Endothelial cell of hepatic sinusoid (primary cell): ENCODE results near the gene LAMB1.
"Not testable (repeated sequence)": the region's sequence is repeated elsewhere in the genome, so short reads cannot be mapped to it uniquely, and the experiment has no call there.

ENCODE experiments used
- in situ Hi-C: cut with HindIII; loops from 2 replicates; pipeline ENCODE4 v1.10.0; 2017; ENCODE audit warnings: low sequenced_read_pairs

Gene LAMB1

GRCh38 chr7:108002726-108003598, at the start of gene LAMB1:
TSS of gene LAMB1 (minus strand) at chr7:108003161. CDS start at chr7:108002885, 276 bp downstream.
- in situ Hi-C loops, result no loop called here

DNA sequence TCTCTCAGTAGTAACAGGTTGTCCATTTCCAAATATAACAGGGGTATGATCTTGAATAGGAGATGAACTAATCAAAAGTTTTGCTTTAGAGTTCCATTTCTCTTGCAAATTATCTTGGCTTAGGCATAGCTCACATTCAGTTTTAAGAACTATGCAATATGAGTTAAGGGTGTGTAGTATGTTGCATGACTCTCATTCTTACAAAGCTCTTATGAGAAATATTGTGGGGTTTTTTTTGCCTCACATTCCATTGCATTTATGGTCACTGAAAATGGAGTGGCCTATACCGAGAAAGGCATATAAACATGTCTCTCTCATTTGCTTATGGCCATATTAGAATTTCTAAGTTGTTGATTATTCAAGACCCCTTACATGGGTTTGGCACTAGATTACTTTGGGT, 48.5 kb upstream of the LAMB1 start:
- in situ Hi-C loops, result no loop called here

DNA sequence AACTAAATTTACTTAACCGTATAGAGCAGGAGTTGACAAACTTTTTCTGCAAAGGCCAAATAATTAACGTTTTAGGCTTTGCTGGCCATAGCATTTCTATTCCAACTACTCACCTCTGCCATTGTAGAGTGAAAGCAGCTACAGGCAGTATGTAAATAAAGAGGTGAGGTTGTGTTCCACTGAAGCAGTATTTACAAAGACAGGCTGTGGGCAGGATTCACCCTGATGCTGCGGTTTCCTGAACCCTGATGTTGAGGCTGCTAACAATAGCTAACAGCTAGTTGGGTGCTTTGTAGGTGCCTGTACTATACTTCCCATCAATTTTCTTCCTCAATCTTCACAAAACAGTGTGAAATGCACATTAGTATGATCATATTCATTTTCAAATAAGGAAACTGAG, 47.0 kb upstream of the LAMB1 start:
- in situ Hi-C loops, result no loop called here

- in situ Hi-C loops, result no loop called here
Measured at GRCh38 chr7:108048422-108048821, 45.5 kb upstream of the LAMB1 start.

DNA sequence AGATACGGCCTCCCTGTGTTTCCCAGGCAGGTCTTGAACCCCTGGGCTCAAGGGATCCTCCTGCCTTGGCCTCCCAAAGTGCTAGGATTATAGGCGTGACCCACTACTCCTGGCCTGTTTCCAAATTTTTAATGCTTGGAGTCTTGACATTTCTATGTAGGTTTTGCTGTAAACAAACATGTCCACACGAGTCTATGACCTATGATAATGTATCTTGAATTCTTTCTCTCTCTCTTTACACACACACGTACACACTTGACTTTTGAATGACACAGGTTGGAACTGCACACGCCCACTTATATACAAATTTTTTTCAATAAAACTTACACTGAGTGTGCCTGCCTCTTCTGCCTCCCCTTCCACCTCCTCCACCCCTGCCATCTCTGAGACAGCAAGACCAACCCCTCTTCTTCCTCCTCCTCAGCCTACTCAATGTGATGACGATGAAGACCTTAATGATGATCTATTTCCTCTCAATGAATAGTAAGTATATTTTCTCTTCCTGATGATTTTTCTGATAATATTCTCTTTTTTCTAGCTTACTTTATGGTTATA, 44.1 kb upstream of the LAMB1 start:
- in situ Hi-C loops, result no loop called here

GRCh38 chr7:108045669-108046068, 42.7 kb upstream of the LAMB1 start:
- in situ Hi-C loops, result no loop called here

- in situ Hi-C loops, result no loop called here
Measured at GRCh38 chr7:108045154-108045553, 42.2 kb upstream of the LAMB1 start.

DNA sequence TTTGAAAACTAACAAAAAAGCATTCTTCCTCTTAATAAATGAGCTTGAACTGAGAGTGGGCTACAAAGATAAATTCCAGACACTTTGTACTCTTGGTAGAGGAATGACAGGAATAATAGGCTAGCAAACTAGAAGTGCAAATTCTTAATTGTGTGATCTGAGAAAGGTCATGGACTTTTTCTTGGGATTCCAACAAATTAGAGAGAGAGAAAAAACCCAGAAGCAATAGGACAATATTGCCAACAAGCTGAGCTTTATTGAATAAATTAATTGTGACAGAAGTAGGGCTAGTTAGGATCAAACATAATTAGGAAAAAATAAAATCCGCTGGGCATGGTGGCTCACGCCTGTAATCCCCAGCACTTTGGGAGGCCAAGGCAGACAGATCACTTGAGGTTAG, 41.4 kb upstream of the LAMB1 start:
- in situ Hi-C loops, result no loop called here

DNA sequence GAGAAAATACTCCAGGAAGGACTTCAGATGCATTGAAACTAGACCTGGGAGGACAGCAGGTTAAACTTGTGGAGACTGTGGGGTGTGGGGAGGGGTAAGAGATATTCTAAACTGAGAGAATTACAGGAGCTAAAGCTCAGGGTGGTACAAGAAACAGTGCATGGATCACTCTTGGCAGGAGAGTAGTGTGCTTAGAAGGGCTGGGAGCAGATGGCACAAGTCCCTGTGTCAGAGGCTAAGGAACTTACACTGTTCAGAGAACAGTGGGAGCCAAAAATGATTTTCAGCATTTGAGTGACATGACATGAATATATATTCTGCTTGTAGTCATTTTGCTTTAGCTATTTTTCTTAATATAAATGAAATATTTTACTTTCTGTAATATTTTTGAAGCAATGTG, 36.0 kb upstream of the LAMB1 start:
- in situ Hi-C loops, result no loop called here

- in situ Hi-C loops, result no loop called here
Measured at GRCh38 chr7:108037741-108038140, 34.8 kb upstream of the LAMB1 start.

DNA sequence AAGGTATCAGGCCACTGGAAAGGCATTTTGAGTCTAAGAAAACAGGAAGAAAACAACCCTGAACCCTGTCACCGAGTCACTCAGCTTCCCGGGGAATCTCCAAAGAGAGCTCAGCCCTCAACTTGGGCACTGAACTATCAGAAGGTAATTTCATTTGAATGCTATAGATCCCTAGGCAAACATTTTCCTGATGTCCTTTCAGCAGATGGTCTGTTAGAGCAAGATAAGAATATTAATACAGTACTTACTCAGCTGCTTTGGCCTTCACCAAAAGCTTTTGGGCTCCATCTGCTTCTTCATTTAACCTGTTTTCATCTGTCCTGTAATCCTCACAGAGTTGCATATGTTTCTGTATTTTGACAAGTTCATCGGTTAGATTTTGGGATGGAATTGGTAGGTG, 34.2 kb upstream of the LAMB1 start:
- in situ Hi-C loops, result no loop called here

DNA sequence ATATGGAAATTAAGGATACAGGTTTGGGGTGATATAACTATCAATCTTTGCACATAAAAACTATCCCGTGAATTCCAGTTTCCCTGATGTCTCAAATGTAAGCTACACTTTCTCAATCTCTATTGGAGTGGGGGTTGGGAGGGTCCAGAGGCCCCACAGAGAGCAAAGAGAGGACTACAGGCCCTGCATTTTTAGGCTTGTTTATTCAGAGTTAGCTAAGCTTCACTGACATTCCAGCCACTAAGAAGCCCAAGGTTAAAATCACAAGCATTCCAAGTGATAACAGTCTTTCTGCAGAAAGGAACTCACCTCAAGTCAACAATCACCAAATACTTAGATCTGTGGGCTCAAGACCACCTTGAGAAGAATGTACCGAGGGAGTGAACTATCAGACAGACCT, 31.6 kb upstream of the LAMB1 start:
- in situ Hi-C loops, result no loop called here

GRCh38 chr7:108033776-108034497, 31.0 kb upstream of the LAMB1 start:
- in situ Hi-C loops, result no loop called here

DNA sequence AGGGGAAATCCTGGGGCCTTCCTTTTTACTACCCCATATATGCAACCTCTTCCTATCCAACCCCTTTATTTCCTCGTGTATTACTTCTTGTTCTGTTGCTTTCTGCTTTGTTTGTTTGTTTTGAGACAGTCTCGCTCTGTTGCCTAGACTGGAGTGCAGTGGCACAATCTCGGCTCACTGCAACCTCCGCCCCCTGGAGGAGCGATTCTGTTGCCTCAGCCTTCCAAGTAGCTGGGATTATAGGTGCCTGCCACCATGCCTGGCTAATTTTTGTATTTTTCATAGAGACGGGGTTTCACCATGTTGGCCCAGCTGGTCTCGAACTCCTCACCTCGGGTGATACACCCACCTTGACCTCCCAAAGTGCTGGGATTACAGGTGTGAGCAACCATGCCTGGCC, 30.3 kb upstream of the LAMB1 start:
- in situ Hi-C loops, result not testable (repeated sequence)

DNA sequence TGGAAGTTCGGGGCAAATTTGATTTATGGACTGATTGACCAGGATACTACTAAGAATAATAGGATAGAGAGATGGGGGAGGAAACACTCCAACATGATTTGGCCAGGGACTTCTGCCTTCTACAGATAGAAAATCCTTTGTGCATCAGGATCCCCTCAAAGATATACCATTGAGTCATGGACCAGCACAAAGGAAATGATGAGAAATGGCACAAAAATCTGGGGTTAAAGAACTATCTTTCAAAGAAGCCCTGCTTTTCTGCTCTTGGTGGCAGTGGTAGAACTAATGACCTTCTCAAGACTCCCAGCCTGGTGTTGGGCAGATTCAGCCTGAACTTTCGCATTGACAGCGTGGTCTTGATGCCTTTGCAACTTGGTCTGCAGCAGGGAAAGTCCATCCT, 27.6 kb upstream of the LAMB1 start:
- in situ Hi-C loops, result no loop called here

DNA sequence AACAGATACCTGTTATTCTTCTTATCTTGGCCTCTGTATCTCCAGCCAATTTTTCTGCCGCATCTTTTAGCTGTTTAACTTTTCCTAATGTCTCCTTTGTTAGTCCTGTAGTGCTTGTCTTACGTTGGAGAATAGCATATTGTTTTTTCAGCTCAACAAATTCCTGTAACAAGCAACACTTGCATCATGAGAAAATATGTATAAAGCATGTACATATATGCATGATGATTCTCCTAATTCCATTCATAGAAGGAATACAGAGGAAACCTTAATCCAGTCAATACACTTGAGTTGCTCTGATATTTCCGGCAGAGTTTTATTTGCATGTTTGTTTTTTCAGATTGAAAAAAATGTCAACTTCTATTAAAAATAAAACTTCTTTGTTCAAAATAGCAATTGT, 26.1 kb upstream of the LAMB1 start:
- in situ Hi-C loops, result no loop called here

GRCh38 chr7:108028111-108028510, 25.1 kb upstream of the LAMB1 start:
- in situ Hi-C loops, result no loop called here

DNA sequence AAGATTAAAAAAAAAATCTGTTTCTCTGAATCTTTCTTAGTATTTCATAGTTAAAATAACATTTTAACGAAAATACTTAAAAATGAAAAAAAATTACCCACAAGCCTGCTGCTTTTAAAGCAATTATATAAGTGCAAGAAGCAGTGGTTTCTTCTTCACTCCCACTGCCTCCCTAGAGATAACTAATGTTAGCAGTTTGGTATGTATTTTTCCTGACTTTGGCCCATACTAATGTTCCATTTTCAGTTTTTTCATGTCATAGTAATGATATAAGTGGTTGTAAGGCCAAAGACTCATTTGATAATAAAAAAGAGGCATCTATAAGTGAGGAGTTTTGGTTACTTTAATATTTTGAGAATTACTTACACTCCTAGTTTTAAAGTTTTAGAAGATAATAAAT, 24.3 kb upstream of the LAMB1 start:
- in situ Hi-C loops, result no loop called here

GRCh38 chr7:108026647-108027046, 23.7 kb upstream of the LAMB1 start:
- in situ Hi-C loops, result no loop called here

DNA sequence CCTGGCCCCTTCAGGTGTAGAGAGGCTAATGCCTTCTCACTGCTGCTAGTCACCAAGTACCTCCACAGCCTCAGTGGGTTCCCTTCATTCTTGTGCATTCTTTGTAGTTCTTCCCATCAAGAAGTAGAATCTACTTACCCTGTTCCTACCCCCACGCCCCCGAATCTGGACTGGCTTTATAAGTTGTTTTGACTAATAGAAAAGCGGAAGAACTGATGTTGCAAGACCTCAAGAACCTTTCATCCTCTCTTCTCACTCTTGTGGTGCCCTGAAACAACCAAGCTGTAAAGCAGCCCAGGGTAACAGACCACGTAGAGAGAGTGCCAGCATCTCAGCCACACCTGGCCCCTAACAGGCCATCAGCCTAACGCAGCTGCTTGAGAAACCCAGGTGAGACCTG, 23.2 kb upstream of the LAMB1 start:
- in situ Hi-C loops, result no loop called here

- in situ Hi-C loops, result no loop called here
Measured at GRCh38 chr7:108024538-108024937, 21.6 kb upstream of the LAMB1 start.

DNA sequence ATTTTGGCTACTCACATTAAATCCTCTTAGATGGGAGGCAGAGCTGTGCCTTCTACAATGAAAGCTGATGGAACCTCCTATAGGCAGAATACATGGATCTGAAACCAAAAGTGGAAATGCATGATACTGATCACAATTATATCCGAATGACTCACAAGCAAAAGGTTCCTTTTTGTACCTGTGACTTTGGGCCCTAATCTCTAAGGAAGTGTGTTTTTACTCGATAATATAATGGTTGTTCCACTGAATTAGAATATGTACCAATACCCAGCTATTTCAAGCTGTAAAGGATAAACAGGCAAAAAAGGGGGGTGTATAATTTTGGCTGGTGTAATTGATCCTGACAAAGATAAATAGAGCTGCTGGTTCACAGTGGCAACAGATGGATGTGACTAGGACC, 17.6 kb upstream of the LAMB1 start:
- in situ Hi-C loops, result no loop called here
